ENCODE results near the gene APOBEC3C. TPM values are rescaled to one million over a fixed set of nuclear protein-coding genes. Genes with fewer than 3 reads are reported as not detected.

Gene APOBEC3C
- polyA plus RNA-seq, 1 of the 3 experiments (the other 2 are of a cell fraction) = 11.7 TPM

- Histone ChIP-seq H3K27ac (ENCODE audit: low read depth in 2 of 2, low read length in 1 of 2) (no peak overlapping the region), H3K9me2 (no peaks in the 10 kb centered on the region), H3K79me2 (ENCODE audit: insufficient read depth) (no peaks in the 10 kb centered on the region), H4K20me1 (ENCODE audit: insufficient read depth) (no peaks in the 10 kb centered on the region), H3K4me1 (ENCODE audit: control insufficient read depth in 1 of 2, insufficient read depth in 2 of 2, low read depth in 1 of 2, low read length in 1 of 2) (no peaks in the 10 kb centered on the region), H3K9ac (no peak overlapping the region), H2AFZ (ENCODE audit: low read depth) (no peak overlapping the region), H3K27me3 (ENCODE audit: insufficient read depth) (no peaks in the 10 kb centered on the region), H3K4me2 (no peak overlapping the region), H3K36me3 (replicated peaks in 1 of 2; ENCODE audit: control insufficient read depth in 1 of 2, insufficient read depth in 2 of 2, low read length in 1 of 2) (no peaks in the 10 kb centered on the region), H3F3A (replicated peaks; ENCODE audit: insufficient read depth) (no peaks in the 10 kb centered on the region), H3K4me3 (ENCODE audit: low read depth in 2 of 2, low read length in 1 of 2) (no peak overlapping the region), H3K9me3 (no peaks in the 10 kb centered on the region)
- DNase-seq = no peak
- CTCF ChIA-PET = no interaction called here
- TF ChIP-seq YY1 (IDR thresholded peaks at IDR 0.05; ENCODE audit: low read depth) = no peak
- POLR2A ChIA-PET = no interaction called here
- no CpG with 5 or more reads among the region's 5 CpGs for WGBS (ENCODE audit: low lambda C conversion rate)
Observed at GRCh38 chr22:38971202-38971601, 42.9 kb upstream of the APOBEC3C start.

GRCh38 chr22:38971791-38972190 is 42.3 kb upstream of the APOBEC3C start:
- Histone ChIP-seq H3F3A (replicated peaks; ENCODE audit: insufficient read depth) (no peaks in the 10 kb centered on the region), H3K4me2 (no peak overlapping the region), H4K20me1 (ENCODE audit: insufficient read depth) (no peaks in the 10 kb centered on the region), H3K36me3 (replicated peaks in 1 of 2; ENCODE audit: control insufficient read depth in 1 of 2, insufficient read depth in 2 of 2, low read length in 1 of 2) (no peaks in the 10 kb centered on the region), H3K27me3 (ENCODE audit: insufficient read depth) (no peaks in the 10 kb centered on the region), H3K79me2 (ENCODE audit: insufficient read depth) (no peaks in the 10 kb centered on the region), H3K9ac (no peak overlapping the region), H3K9me2 (no peaks in the 10 kb centered on the region), H3K27ac (ENCODE audit: low read depth in 2 of 2, low read length in 1 of 2) (no peak overlapping the region), H3K4me3 (ENCODE audit: low read depth in 2 of 2, low read length in 1 of 2) (no peak overlapping the region), H3K9me3 (no peaks in the 10 kb centered on the region), H2AFZ (ENCODE audit: low read depth) (no peak overlapping the region), H3K4me1 (ENCODE audit: control insufficient read depth in 1 of 2, insufficient read depth in 2 of 2, low read depth in 1 of 2, low read length in 1 of 2) (no peaks in the 10 kb centered on the region)
- ChIA-PET POLR2A (no interaction called here), CTCF (no interaction called here)
- no CpG with 5 or more reads among the region's 3 CpGs for WGBS (ENCODE audit: low lambda C conversion rate)
- no peak for DNase-seq
- no peak for TF ChIP-seq MEF2A (IDR thresholded peaks at IDR 0.05; ENCODE audit: borderline replicate concordance, low read depth)
- TF ChIP-seq CTCF (IDR thresholded peaks at IDR 0.05) = no peak
- TF ChIP-seq MXI1 (IDR thresholded peaks at IDR 0.05; ENCODE audit: low read depth, low read length) = no peak
- no peak for TF ChIP-seq FOXM1 (IDR thresholded peaks at IDR 0.05; ENCODE audit: low read depth)
- no peak for TF ChIP-seq SMC3 (IDR thresholded peaks at IDR 0.05; ENCODE audit: low read depth, low read length)
- TF ChIP-seq GATA2 (CRISPR knock-in tag; IDR thresholded peaks at IDR 0.05) = no peak
- no peak for TF ChIP-seq RCOR1 (IDR thresholded peaks at IDR 0.05; ENCODE audit: low read length)
- no peak for TF ChIP-seq IRF3 (IDR thresholded peaks at IDR 0.05; ENCODE audit: low read depth, low read length)
- no peak for TF ChIP-seq ZBTB33 (IDR thresholded peaks at IDR 0.05; ENCODE audit: borderline replicate concordance, low read depth)
- TF ChIP-seq ELF1 (IDR thresholded peaks at IDR 0.05) = no peak
- TF ChIP-seq NFIC (IDR thresholded peaks at IDR 0.05; ENCODE audit: borderline replicate concordance) = no peak
